GM12878 (cell line): Measurements from ENCODE around the gene ZCCHC24. TPM values are rescaled to one million over a fixed set of nuclear protein-coding genes. Genes with fewer than 3 reads are reported as not detected.

Experiments
- ATAC-seq: fragments of 200-7000 bp; cut with Tn5 transposase; 3 replicates; pipeline ENCODE4 v1.9.1; 2020; ENCODE audit warnings: mild to moderate bottlenecking, moderate library complexity
- BruUV-seq: library from RNA; stranded (reverse); fragments of 400-500 nt; replicated peaks from 2 replicates; lab custom pipeline; 2021; lab: Mats Ljungman, UMichigan
- CTCF ChIA-PET: fragments of 300-600 bp; sonication (Branson Sonifier 250); formaldehyde crosslinking; extraction: SDS; loops from one replicate; lab custom pipeline; 2021; ENCODE audit warnings: inconsistent platforms; lab: Yijun Ruan, JAX
- POLR2A ChIA-PET: fragments of 350-600 bp; formaldehyde crosslinking; extraction: SDS; loops from one replicate; lab custom pipeline; 2021; ENCODE audit warnings: inconsistent platforms; lab: Charles Lee
- RAD21 ChIA-PET: fragments of 300-600 bp; sonication (Branson Sonifier 250); formaldehyde crosslinking; loops from one replicate; lab custom pipeline; 2023; ENCODE audit warnings: antibody characterized with exemption; ENCODE audit not compliant: unreplicated experiment; lab: Charles Lee
- SMC1A ChIA-PET: fragments of 300-600 bp; sonication (Branson Sonifier 250); formaldehyde crosslinking; loops from one replicate; lab custom pipeline; 2023; ENCODE audit not compliant: unreplicated experiment, uncharacterized antibody; lab: Charles Lee
- DNase-seq: peaks from one replicate; pipeline ENCODE4 v3.0.0-alpha.2; 2011; ENCODE audit warnings: low read depth, low spot score
- FAIRE-seq: peaks from 3 replicates; lab custom pipeline; 2011; peaks lifted over from hg19 to GRCh38; lab: Jason Lieb, UNC
- H2AFZ ChIP-seq: 2 replicates; pipeline ENCODE4 v1.6.0; 2011; ENCODE audit warnings: low read depth, low read length, control low read depth; ENCODE audit not compliant: control insufficient read depth
- H3K27ac ChIP-seq: 2 replicates; pipeline ENCODE4 v1.5.1; 2011; ENCODE audit warnings: control low read depth; ENCODE audit not compliant: control insufficient read depth, insufficient read depth
- H3K27me3 ChIP-seq, 2 experiments: replicated peaks in 1 of 2; 2 replicates each; pipeline versions ENCODE4 v1.6.0 to v1.6.1; 2011; ENCODE audit warnings: low read length in 1 of 2; ENCODE audit not compliant: control insufficient read depth in 2 of 2, insufficient read depth in 2 of 2
- H3K36me3 ChIP-seq, 2 experiments: 2 replicates each; pipeline ENCODE4 v1.5.1; 2011; ENCODE audit warnings: low read length in 1 of 2; ENCODE audit not compliant: control insufficient read depth in 2 of 2, insufficient read depth in 2 of 2
- H3K4me1 ChIP-seq: 2 replicates; pipeline ENCODE4 v1.6.1; 2011; ENCODE audit warnings: mild to moderate bottlenecking, low read length, moderate library complexity, mixed read lengths; ENCODE audit not compliant: control insufficient read depth, insufficient read depth
- H3K4me2 ChIP-seq: 2 replicates; pipeline ENCODE4 v1.6.0; 2011; ENCODE audit warnings: control low read depth; ENCODE audit not compliant: control insufficient read depth, insufficient read depth
- H3K4me3 ChIP-seq: fragments of 200-600 bp; sonication (generic); 2 replicates; pipeline ENCODE4 v1.5.1; 2016
- H3K79me2 ChIP-seq: 2 replicates; pipeline ENCODE4 v1.6.0; 2011; ENCODE audit warnings: low read length; ENCODE audit not compliant: control insufficient read depth, insufficient read depth
- H3K9ac ChIP-seq: 2 replicates; pipeline ENCODE4 v1.8.0; 2011; ENCODE audit warnings: low read length, control low read depth, mixed read lengths; ENCODE audit not compliant: control insufficient read depth, insufficient read depth
- H3K9me3 ChIP-seq: replicated peaks from 3 replicates; pipeline ENCODE4 v1.5.1; 2011; ENCODE audit warnings: mild to moderate bottlenecking, low read length; ENCODE audit not compliant: control insufficient read depth, insufficient read depth
- H4K20me1 ChIP-seq: 2 replicates; pipeline ENCODE4 v1.6.0; 2011; ENCODE audit not compliant: control insufficient read depth, insufficient read depth
- CEBPB ChIP-seq, 2 experiments: fragments of 150-350 bp in 1 of 2; IDR thresholded peaks; 2 replicates each; pipeline ENCODE4 v1.6.1; 2012 to 2014; ENCODE audit warnings: low read depth in 2 of 2, low read length in 2 of 2, borderline replicate concordance in 1 of 2, inconsistent platforms in 1 of 2
- GABPA ChIP-seq: IDR thresholded peaks from 2 replicates; pipeline ENCODE4 v1.6.1; 2014; ENCODE audit warnings: antibody characterized with exemption, low read depth, mild to moderate bottlenecking, inconsistent platforms
- HDAC6 ChIP-seq: fragments of 200-600 bp; sonication (generic); IDR thresholded peaks from one replicate; pipeline ENCODE4 v1.8.0; 2017; ENCODE audit warnings: antibody characterized with exemption; ENCODE audit not compliant: unreplicated experiment
- IKZF2 ChIP-seq, 2 experiments: fragments of 450-650 bp; IDR thresholded peaks; 2 replicates each; pipeline ENCODE4 v1.6.1; 2017; ENCODE audit warnings: mild to moderate bottlenecking in 2 of 2, moderate library complexity in 2 of 2
- MEF2B ChIP-seq: fragments of 450-650 bp; IDR thresholded peaks from 2 replicates; pipeline ENCODE4 v1.6.1; 2018; ENCODE audit warnings: mild to moderate bottlenecking, moderate library complexity; ENCODE audit not compliant: partially characterized antibody, poor library complexity, severe bottlenecking
- MTA2 ChIP-seq: fragments of 450-650 bp; IDR thresholded peaks from 2 replicates; pipeline ENCODE4 v1.6.1; 2016; ENCODE audit warnings: low read depth, mild to moderate bottlenecking, moderate library complexity
- MTA3 ChIP-seq: IDR thresholded peaks from 2 replicates; pipeline ENCODE4 v1.6.1; 2012; ENCODE audit warnings: low read length, inconsistent platforms, borderline replicate concordance
- NR2C2 ChIP-seq: IDR thresholded peaks from 2 replicates; pipeline ENCODE4 v1.6.1; 2011; ENCODE audit warnings: borderline replicate concordance, low read depth; ENCODE audit not compliant: control insufficient read depth, insufficient read length
- RELA ChIP-seq: fragments of 450-650 bp; IDR thresholded peaks from 2 replicates; pipeline ENCODE4 v1.8.0; 2014; ENCODE audit warnings: borderline replicate concordance; ENCODE audit not compliant: partially characterized antibody
- SPI1 ChIP-seq: IDR thresholded peaks from 2 replicates; pipeline ENCODE4 v1.6.1; 2011; ENCODE audit warnings: low read depth, mild to moderate bottlenecking, low read length, moderate library complexity, borderline replicate concordance; ENCODE audit not compliant: insufficient read depth
- ZBTB33 ChIP-seq: fragments of 450-650 bp; IDR thresholded peaks from 2 replicates; pipeline ENCODE4 v1.6.1; 2017; ENCODE audit warnings: mild to moderate bottlenecking
- WGBS: methylation state at CpG from one replicate; pipeline ENCODE4 v1.1.6; 2016; ENCODE audit warnings: low lambda C conversion rate; ENCODE audit not compliant: insufficient replicate concordance, insufficient coverage; ENCODE audit errors: missing lambda C conversion rate; 5-methylcytosine and 5-hydroxymethylcytosine counted together
- in situ Hi-C: fragments of 300-500 bp; cut with MboI; formaldehyde crosslinking; loops from 9 replicates; pipeline ENCODE4 v1.14.3; 2018; ENCODE audit warnings: mixed read lengths
- intact Hi-C: fragments of 100-400 bp; cut with micrococcal nuclease; formaldehyde crosslinking; loops from one replicate; pipeline ENCODE4 v1.14.2; 2022; ENCODE audit not compliant: unreplicated experiment
- polyA plus RNA-seq, 11 experiments: library from polyadenylated mRNA; depleted of rRNA in 4 of 11; unstranded in 6 of 11; stranded (reverse) in 5 of 11; fragments of >200 nt; fragmentation: Nextera tagmentation in 4 of 11; fragmentation: Illumina TruSeq in 1 of 11; extraction: Ambion mirVana in 4 of 11; extraction: Trizol in 1 of 11; gene quantifications; 1 replicate in 1 of 11; 2 replicates in 10 of 11; pipeline versions ENCODE4 v1.2.1 to v1.2.3, GENCODE V29; 2011 to 2016; ENCODE audit warnings: inconsistent platforms in 2 of 11, missing spikeins in 2 of 11, low read depth in 1 of 11
- total RNA-seq, 4 experiments: library from RNA; depleted of rRNA in 3 of 4; stranded (reverse); fragments of >200 nt in 3 of 4; fragmentation: Illumina TruSeq in 1 of 4; extraction: Trizol in 1 of 4; gene quantifications; 2 replicates each; pipeline versions ENCODE4 v1.2.1 to v1.2.3, GENCODE V29; 2013 to 2021

ZCCHC24 gene
- total and polyA plus RNA-seq, 10 of the 15 experiments (the other 5 are each of a cell fraction or from before 2014, with no cell fraction given), result 0.02 to 0.62 (median 0.04) TPM; not detected in 4

DNA sequence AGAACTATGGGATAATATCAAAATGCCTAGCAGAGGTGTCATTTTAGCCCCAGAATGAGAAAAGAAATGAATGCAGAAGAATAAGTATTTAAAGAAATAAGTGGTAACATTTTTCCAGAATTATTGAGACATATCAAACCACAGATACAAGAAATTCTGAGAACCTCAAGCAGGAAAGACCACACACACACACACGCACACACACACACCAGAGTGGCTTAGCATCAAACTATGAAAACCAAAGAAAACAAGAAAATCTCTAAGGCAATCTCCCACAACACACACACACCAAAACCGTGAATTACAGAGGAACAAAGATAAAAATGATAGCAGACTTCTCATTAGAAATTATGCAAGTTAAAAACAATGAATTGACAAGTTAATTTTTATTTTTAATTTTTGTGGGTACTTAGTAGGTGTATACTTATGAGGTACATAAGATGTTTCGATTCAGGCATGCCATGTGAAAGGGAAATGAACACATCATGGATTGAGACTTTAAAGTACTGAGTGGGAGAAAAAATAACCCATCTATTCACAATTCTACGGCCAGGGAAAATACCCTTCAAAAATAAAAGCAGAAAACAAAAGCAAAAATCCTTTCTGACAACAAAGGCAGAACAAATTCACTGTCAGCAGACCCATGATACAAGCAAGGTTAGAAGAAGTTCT is 83.6 kb downstream of the ZCCHC24 start (continued):
- TF ChIP-seq MEF2B (no peak), SPI1 (no peak)

GRCh38 chr10:79360499-79361342 is 84.7 kb downstream of the ZCCHC24 start:
- DNase-seq (no peak), ATAC-seq (no peak), FAIRE-seq (no peak)
- ChIA-PET RAD21 (interaction anchor here (0.7 to 1.5 kb wide), 3 partner anchors 14 to 720 kb away, joined by 3 to 4 read pairs (median 3); no protein-coding TSS in a partner anchor), SMC1A (interaction anchor here (1.1 to 1.4 kb wide), 3 partner anchors 9 to 13 kb away, joined by 3 read pairs; no protein-coding TSS in a partner anchor), POLR2A (no interaction called here), CTCF (interaction anchor here (4.8 kb wide), 1 partner anchor 14 kb away, joined by 24 read pairs; no protein-coding TSS in a partner anchor)
- intact Hi-C loops (no loop called here), in situ Hi-C loops (no loop called here)
- H4K20me1 ChIP-seq, result no peaks in the 10 kb centered on the region
- H3K27ac ChIP-seq, result no peak overlapping the region
- peaks cover 4% of the 10 kb centered on the region; the same call in 1 of the 2 replicates for H3K4me1 ChIP-seq
- WGBS, result 100% methylated on average over 5 of the region's 5 CpGs
- no peaks in the 10 kb centered on the region for H3K27me3 ChIP-seq
- no peak overlapping the region for H3K4me2 ChIP-seq
- H2AFZ ChIP-seq, result no peak overlapping the region
- TF ChIP-seq CEBPB (IDR thresholded peaks at IDR 0.05; ENCODE audit: borderline replicate concordance in 1 of 2, low read depth in 2 of 2, low read length in 2 of 2) (no peak), HDAC6 (no peak), MTA2 (no peak), IKZF2 (IDR thresholded peaks at IDR 0.05) (no peak), GABPA (no peak), MTA3 (no peak), RELA (no peak), NR2C2 (no peak), ZBTB33 (no peak)
- H3K9ac ChIP-seq, result no peak overlapping the region
- no peaks in the 10 kb centered on the region; the same call in 2 of the 3 replicates for H3K9me3 ChIP-seq
- no peaks in the 10 kb centered on the region; a peak in 1 of 4 replicates for H3K36me3 ChIP-seq
- no peaks in the 10 kb centered on the region for H3K79me2 ChIP-seq
- no peak overlapping the region for H3K4me3 ChIP-seq
- BruUV-seq, result no TSS peak
